ENCODE measurements around the gene GPR84. TPM values are rescaled to one million over a fixed set of nuclear protein-coding genes. Genes with fewer than 3 reads are reported as not detected.

GPR84 gene
- polyA plus RNA-seq, 2 of the 4 experiments (the other 2 are of a cell fraction) = not detected

DNA sequence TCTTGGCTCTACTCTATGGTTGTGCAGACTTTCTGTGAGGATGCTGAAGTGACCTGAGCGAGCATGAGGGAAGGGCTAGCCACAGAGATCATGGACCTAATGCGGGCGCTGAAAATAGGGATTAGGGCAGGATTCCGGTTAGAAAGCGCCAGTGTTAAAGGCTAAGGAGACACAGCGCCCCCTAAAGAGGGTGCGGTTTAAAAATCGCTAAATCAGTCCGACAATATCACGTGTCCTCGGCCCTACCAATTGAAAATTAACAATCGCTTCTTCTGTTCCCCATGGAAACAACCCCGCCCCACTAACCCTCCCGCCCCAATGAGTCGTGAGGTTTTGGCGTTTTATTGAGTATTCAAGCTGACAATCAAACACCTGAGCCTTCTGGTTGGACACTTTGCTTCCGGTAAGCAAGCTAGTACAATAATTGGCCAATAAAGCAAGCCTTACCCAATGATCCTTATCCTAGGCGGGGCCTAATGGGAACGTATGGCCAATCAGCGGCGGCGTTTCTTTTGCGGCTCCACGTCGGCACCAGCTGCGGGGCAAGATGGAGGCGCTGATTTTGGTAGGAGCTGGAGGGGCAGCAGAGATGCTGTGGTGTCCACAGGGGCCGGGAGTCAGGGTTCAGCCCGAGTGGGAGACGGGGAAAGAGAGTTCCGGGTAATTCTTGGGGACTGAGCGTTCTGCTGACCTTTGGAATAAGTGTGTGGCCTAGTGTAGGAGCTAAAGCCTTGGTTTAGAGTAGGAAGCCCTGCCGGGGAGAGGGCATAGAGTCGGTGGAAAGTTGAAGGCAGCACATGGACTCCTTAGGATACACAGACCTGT is 39.5 kb downstream of the GPR84 start, which contains the start of gene COPZ1:
TSS of gene COPZ1 (plus strand) at position 515 of the 825 bp plus-strand sequence. CDS start at position 548, 33 bp downstream.
- Histone ChIP-seq H3K9me3 (no peaks in the 10 kb centered on the region), H3K4me2 (peak within 1 kb of the TSS; percentile 72), H3K4me1 (peaks cover 40% of the 10 kb centered on the region), H3K4me3 (peak within 1 kb of the TSS; percentile 74), H3K27ac (peak within 1 kb of the TSS; percentile 85 to 91)
- ChIA-PET POLR2A (interaction anchor here (0.6 to 3.2 kb wide), 12 partner anchors 12 to 105 kb away, joined by 3 to 40 read pairs (median 5); partner anchors contain the start of genes CBX5, HNRNPA1 and NFE2), CTCF (interaction anchor here (0.6 to 10.2 kb wide), 49 partner anchors 10 to 316 kb away, joined by 3 to 100 read pairs (median 5); partner anchors contain the start of genes CBX5, HOXC8 and NFE2)
- DNase-seq (ENCODE audit: low read depth in 1 of 2, low spot score in 1 of 2) = peak; percentile 98 to 100
- FAIRE-seq = peak; percentile 77
- peak; percentile 97 to 98 for ATAC-seq
- WGBS (ENCODE audit: missing lambda C conversion rate) = 2% methylated on average over 34 of the region's 34 CpGs
- TF ChIP-seq EHF (CRISPR knock-in tag; IDR thresholded peaks at IDR 0.05) (peak; percentile 65; the same call in 1 of the 2 replicates), RAD21 (conservative IDR thresholded peaks at IDR 0.05 in 1 of 2, IDR thresholded peaks at IDR 0.05 in 1 of 2) (peak; percentile 79 to 81), BHLHE40 (IDR thresholded peaks at IDR 0.05; ENCODE audit: low read depth, low read length) (no peak), RNF2 (IDR thresholded peaks at IDR 0.05; ENCODE audit: borderline replicate concordance, low read depth) (no peak), FOXS1 (CRISPR knock-in tag; IDR thresholded peaks at IDR 0.05) (0 out of 2 replicates have a peak, but pooled peaks have one; percentile 30), KDM5A (IDR thresholded peaks at IDR 0.05) (peak; percentile 94), ZSCAN20 (CRISPR knock-in tag; IDR thresholded peaks at IDR 0.05) (no peak), RFX5 (IDR thresholded peaks at IDR 0.05) (peak; percentile 91), EHMT2 (IDR thresholded peaks at IDR 0.05; ENCODE audit: low read depth) (no peak), ZNF302 (CRISPR knock-in tag; IDR thresholded peaks at IDR 0.05) (no peak), ESRRA (IDR thresholded peaks at IDR 0.05; ENCODE audit: borderline replicate concordance, low read length) (peak; percentile 26; the same call in 1 of the 2 replicates), CBX2 (IDR thresholded peaks at IDR 0.05; ENCODE audit: borderline replicate concordance, low read depth) (no peak), MAZ (IDR thresholded peaks at IDR 0.05; ENCODE audit: borderline replicate concordance, low read depth, low read length) (no peak), SREBF2 (IDR thresholded peaks at IDR 0.05) (no peak), NFE2L2 (conservative IDR thresholded peaks at IDR 0.05; ENCODE audit: low read length) (no peak), ZFP36 (IDR thresholded peaks at IDR 0.05; ENCODE audit: borderline replicate concordance, partially characterized antibody) (no peak), HDAC2 (IDR thresholded peaks at IDR 0.05) (no peak), NPAS2 (CRISPR knock-in tag; IDR thresholded peaks at IDR 0.05; ENCODE audit: borderline replicate concordance) (no peak), MYC (IDR thresholded peaks at IDR 0.05; ENCODE audit: borderline replicate concordance, low read length) (no peak), SMC3 (IDR thresholded peaks at IDR 0.05) (peak; percentile 62), POLR2A (IDR thresholded peaks at IDR 0.05; ENCODE audit: low read length) (peak; percentile 87), RARB (CRISPR knock-in tag; IDR thresholded peaks at IDR 0.05) (no peak), CEBPB (IDR thresholded peaks at IDR 0.05) (no peak), CHD2 (IDR thresholded peaks at IDR 0.05; ENCODE audit: low read length, partially characterized antibody) (peak; percentile 26), MAFK (IDR thresholded peaks at IDR 0.05; ENCODE audit: partially characterized antibody) (peak; percentile 6), FOSB (CRISPR knock-in tag; IDR thresholded peaks at IDR 0.05) (peak; percentile 90; the same call in 1 of the 2 replicates), CHD4 (IDR thresholded peaks at IDR 0.05; ENCODE audit: borderline replicate concordance) (no peak), HOXB5 (CRISPR knock-in tag; IDR thresholded peaks at IDR 0.05) (no peak), CBX8 (IDR thresholded peaks at IDR 0.05) (no peak), HOXB13 (CRISPR knock-in tag; IDR thresholded peaks at IDR 0.05; ENCODE audit: low read depth) (no peak), RCOR1 (IDR thresholded peaks at IDR 0.05; ENCODE audit: low read depth, low read length) (no peak)
- TF ChIP-seq, protein P1, sequence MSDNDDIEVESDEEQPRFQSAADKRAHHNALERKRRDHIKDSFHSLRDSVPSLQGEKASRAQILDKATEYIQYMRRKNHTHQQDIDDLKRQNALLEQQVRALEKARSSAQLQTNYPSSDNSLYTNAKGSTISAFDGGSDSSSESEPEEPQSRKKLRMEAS (IDR thresholded peaks at IDR 0.05) = peak; percentile 49; the same call in 1 of the 2 replicates
- TF ChIP-seq, protein P2, sequence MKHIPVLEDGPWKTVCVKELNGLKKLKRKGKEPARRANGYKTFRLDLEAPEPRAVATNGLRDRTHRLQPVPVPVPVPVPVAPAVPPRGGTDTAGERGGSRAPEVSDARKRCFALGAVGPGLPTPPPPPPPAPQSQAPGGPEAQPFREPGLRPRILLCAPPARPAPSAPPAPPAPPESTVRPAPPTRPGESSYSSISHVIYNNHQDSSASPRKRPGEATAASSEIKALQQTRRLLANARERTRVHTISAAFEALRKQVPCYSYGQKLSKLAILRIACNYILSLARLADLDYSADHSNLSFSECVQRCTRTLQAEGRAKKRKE (CRISPR knock-in tag; IDR thresholded peaks at IDR 0.05; ENCODE audit: low read depth) = no peak
- TF ChIP-seq, protein P3, sequence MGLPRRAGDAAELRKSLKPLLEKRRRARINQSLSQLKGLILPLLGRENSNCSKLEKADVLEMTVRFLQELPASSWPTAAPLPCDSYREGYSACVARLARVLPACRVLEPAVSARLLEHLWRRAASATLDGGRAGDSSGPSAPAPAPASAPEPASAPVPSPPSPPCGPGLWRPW (IDR thresholded peaks at IDR 0.05) = no peak
- TF ChIP-seq, protein P4, sequence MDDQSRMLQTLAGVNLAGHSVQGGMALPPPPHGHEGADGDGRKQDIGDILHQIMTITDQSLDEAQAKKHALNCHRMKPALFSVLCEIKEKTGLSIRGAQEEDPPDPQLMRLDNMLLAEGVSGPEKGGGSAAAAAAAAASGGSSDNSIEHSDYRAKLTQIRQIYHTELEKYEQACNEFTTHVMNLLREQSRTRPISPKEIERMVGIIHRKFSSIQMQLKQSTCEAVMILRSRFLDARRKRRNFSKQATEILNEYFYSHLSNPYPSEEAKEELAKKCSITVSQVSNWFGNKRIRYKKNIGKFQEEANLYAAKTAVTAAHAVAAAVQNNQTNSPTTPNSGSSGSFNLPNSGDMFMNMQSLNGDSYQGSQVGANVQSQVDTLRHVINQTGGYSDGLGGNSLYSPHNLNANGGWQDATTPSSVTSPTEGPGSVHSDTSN (IDR thresholded peaks at IDR 0.05) = peak; percentile 91
- TF ChIP-seq, protein P5, sequence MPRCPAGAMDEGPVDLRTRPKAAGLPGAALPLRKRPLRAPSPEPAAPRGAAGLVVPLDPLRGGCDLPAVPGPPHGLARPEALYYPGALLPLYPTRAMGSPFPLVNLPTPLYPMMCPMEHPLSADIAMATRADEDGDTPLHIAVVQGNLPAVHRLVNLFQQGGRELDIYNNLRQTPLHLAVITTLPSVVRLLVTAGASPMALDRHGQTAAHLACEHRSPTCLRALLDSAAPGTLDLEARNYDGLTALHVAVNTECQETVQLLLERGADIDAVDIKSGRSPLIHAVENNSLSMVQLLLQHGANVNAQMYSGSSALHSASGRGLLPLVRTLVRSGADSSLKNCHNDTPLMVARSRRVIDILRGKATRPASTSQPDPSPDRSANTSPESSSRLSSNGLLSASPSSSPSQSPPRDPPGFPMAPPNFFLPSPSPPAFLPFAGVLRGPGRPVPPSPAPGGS (IDR thresholded peaks at IDR 0.05) = peak; percentile 69; the same call in 1 of the 3 replicates
- TF ChIP-seq, protein P6, sequence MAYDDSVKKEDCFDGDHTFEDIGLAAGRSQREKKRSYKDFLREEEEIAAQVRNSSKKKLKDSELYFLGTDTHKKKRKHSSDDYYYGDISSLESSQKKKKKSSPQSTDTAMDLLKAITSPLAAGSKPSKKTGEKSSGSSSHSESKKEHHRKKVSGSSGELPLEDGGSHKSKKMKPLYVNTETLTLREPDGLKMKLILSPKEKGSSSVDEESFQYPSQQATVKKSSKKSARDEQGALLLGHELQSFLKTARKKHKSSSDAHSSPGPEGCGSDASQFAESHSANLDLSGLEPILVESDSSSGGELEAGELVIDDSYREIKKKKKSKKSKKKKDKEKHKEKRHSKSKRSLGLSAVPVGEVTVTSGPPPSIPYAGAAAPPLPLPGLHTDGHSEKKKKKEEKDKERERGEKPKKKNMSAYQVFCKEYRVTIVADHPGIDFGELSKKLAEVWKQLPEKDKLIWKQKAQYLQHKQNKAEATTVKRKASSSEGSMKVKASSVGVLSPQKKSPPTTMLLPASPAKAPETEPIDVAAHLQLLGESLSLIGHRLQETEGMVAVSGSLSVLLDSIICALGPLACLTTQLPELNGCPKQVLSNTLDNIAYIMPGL (CRISPR knock-in tag; IDR thresholded peaks at IDR 0.05; ENCODE audit: borderline replicate concordance) = peak; percentile 89; the same call in 1 of the 2 replicates
